GM12874 (cell line): ENCODE data around the gene BAG5.

Experiments used
- TF ChIP-seq, protein P1 (sequence below): IDR thresholded peaks from 2 replicates; pipeline ENCODE4 v1.5.1; 2011; ENCODE audit warnings: low read depth, mild to moderate bottlenecking, control low read depth, low read length, moderate library complexity; ENCODE audit not compliant: insufficient read depth

BAG5 gene

DNA sequence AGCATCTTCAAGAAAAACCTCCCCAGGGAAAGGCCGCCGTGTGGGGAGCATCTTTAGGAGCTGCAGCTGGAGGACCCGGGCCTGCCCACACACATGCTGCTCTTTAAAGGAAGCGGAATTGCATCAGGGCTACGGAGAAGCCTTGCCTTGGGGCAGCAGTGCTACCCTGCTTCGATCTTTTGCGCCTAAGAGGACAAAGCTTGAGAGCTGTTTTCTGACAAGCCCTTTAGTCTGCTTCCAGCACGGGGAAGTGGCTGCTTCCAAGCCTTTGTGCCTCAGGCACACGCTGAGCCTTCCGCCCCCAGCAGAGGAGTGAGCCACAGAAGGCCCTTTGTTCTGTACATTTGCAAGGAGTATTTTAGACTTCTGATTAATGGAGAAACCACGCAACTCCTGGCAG is 31.8 kb upstream of the BAG5 start:
- TF ChIP-seq, protein P1, sequence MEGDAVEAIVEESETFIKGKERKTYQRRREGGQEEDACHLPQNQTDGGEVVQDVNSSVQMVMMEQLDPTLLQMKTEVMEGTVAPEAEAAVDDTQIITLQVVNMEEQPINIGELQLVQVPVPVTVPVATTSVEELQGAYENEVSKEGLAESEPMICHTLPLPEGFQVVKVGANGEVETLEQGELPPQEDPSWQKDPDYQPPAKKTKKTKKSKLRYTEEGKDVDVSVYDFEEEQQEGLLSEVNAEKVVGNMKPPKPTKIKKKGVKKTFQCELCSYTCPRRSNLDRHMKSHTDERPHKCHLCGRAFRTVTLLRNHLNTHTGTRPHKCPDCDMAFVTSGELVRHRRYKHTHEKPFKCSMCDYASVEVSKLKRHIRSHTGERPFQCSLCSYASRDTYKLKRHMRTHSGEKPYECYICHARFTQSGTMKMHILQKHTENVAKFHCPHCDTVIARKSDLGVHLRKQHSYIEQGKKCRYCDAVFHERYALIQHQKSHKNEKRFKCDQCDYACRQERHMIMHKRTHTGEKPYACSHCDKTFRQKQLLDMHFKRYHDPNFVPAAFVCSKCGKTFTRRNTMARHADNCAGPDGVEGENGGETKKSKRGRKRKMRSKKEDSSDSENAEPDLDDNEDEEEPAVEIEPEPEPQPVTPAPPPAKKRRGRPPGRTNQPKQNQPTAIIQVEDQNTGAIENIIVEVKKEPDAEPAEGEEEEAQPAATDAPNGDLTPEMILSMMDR = no peak

DNA sequence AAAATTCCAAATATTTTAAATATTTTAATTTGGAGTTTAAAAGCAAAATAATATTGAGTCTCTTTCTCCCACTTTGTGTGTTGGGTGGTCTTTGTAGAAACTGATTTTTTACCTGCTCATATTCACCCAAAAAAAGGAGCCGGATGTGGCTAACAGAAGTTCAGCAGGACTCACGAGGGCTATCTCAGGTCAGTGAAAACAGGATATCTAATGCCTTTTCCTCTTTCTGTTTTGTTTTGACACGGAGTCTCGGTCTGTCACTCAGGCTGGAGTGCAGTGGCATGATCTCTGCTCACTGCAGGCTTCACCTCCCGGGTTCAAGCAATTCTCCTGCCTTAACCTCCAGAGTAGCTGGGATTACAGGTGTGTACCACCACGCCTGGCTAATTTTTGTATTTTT is 31.1 kb upstream of the BAG5 start:
- TF ChIP-seq, protein P1 = no peak

DNA sequence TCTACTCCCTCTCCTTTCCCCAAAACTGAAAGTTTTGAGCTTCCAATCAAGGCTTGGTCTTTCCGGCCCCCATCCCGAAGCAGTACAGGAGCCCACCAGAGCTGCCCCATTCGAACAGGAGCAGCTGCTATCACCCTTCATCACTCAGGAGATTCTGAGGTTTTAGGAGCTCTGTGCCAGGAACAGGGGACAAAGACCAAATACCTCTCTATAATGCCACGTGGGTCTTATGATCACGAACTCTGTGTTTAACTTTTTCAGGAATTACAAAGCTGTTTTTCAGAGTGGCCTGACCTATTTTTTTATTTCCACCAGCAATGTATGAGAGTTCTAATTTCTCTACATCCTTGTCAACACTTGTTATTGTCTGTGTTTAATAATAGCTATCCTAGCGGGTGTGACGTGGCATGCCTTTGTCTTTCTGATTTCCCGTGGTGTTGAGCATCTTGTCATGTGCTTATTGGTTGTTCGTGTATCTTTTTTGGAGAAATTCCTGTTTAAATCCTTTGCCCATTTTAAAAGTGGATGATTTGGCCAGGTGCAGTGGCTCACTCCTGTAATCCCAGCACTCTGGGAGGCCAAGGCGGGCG is 22.0 kb upstream of the BAG5 start:
- TF ChIP-seq, protein P1 = no peak

DNA sequence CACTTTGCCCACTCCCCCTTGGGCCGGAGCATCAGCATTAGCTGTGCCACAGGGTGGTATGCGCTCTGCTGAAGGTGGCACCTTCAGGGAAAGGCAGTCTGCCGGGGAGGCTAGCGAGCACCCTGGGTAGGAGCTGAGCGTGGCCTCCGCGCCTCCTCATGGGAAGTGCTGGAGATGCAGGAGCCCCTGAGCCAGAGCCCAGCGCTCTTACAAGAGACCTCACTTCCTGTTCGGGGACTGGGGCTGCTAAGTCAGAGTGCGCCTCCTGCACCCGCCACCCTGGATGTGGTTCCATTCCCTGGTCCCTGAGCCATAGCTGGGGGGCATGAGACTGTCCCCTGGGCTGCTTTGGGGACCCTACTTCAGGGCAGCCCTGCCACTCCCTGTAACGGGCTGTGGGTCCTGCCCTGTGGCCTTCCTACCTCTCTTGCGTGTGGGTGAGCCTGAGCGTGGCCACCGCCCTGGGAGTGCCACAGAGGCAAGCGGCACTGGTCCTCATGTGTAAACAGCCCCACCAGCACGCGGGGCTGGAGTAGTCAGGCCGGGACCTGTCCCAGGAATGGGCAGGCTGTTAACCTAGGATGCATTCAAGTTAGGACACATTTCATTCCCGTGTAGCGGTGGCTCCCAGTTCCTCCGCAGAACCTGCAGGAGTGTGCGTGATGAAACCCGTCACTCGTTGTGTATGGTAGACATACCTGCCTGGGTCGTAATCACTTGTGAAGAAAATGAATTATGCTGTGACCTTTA is 19.7 kb upstream of the BAG5 start:
- TF ChIP-seq, protein P1 = no peak

DNA sequence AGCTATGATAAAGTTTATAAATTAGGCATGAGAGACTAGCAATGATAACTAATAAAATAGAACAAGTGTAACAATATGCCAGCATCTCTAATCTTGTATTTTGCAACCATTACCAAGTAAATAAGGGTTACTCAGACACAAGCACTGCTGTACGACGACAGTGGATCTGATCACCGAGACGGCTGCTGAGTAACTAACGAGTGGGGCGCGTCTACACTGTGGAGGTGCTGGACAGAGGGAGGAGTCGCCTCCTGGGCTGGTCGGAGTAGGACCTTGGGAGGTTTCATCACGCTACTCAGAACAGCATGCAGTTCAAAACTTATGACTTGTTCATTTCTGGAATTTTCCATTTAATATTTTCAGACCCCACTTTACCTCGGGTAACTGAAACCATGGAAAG is 18.7 kb upstream of the BAG5 start:
- TF ChIP-seq, protein P1 = no peak

DNA sequence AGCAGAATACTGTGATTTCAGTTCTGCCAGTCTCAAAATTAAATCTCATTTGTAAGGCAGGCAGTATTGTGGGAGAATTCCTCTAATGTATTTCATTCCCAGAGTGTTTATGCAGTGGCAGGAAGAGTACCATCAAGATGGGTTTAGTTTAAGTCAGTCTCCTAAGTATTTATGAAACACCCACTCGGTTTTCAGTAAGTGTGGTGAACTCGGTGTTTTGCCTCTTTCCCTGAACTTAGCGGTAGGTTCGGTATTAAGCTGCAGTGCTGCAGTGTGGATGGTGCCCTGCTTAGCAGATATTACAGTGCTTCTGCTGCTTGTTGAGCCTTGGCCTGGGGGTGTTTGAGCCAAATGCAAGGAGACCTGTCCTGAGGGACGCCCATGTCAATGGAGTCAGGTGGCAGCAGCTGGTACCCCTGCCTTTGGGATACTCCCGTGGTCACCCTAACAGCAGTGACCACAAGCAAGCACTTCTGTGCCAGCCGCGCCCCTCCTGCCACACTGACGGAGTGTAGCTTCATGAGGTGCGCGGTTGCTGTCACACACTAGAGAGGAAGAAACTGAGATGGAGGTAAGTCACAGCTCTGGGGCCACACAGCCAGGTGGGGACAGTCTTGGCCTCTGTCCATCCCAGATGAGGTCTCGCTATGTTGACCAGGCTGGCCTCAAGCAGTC is 16.1 kb upstream of the BAG5 start:
- TF ChIP-seq, protein P1 = no peak

DNA sequence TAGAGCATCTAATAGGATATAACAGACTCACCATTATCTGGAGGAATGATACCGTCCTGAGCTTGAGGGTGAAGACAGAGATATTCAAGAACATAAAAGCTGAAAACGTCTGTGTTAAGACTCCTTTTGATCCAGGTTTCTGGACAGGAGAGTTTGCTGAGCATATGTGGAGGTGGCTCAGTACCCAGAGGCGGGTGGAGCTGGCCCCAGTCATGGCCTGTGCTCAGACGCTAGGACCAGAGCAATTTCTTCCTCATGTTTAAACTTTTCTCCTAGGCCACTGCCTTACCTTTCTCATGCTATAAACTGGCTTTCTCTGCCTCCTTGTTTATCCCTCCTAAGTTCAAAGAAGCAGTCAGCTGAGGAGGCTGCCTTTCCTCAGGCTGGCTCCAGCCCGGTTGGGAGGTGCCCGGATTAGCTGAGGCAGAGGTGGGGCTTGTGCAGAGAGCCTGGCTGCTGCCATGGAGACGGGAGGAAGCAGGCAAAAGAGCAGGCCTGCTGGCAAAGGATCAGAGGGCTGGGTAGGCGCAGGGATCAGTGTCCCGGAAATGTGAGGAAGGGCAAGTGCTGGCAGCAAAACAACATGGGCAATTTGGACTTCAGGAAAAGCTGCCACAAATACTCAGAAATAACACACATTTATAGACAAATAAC is 14.0 kb upstream of the BAG5 start:
- TF ChIP-seq, protein P1 = no peak
